ENCODE measurements around the gene FAXDC2.

GRCh38 chr5:154862766-154863165, 12.4 kb upstream of the FAXDC2 start:
- TF ChIP-seq CTCF (IDR thresholded peaks at IDR 0.05) (no peak), POLR2A (IDR thresholded peaks at IDR 0.05) (no peak)

All from body of pancreas (tissue), 4 donors.